CD4-positive, alpha-beta T cell treated with Interleukin-17A for 4 hours (primary cell): ENCODE results near the gene PDZD2.
"Not testable (repeated sequence)": the region's sequence is repeated elsewhere in the genome, so short reads cannot be mapped to it uniquely, and the experiment has no call there.

ENCODE experiments used
- DNase-seq: peaks from one replicate; pipeline ENCODE4 v3.0.0-alpha.2; 2020; ENCODE audit warnings: mixed read lengths

The PDZD2 gene

GRCh38 chr5:31741496-31741895 is 102.6 kb downstream of the PDZD2 start:
- no peak for DNase-seq

DNA sequence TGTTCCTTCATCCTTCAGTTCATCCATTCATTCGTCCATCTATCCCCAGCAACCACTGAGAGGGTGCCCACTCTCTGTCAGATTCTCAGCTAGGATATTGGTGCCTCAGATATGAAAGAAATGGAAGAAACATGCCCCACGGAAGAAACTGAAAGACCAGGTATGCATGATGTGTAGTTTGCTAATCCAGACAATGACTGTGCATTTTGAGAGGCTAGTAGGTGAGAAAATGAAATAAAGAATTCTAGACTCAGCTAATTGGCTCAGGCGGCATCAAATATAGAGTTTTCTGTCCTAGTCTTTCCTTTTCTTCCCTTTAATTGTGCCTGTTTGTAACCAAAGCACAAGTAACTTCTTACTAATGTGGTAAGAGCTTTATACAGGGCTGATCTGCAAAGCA is 104.7 kb downstream of the PDZD2 start:
- DNase-seq, result no peak

- no peak for DNase-seq
Measured at GRCh38 chr5:31748458-31749172, 109.7 kb downstream of the PDZD2 start.

- no peak for DNase-seq
Measured at GRCh38 chr5:31750215-31750614, 111.3 kb downstream of the PDZD2 start.

GRCh38 chr5:31751610-31752009 is 112.7 kb downstream of the PDZD2 start:
- DNase-seq, result no peak

- DNase-seq, result no peak
Measured at GRCh38 chr5:31753700-31754357, 114.9 kb downstream of the PDZD2 start.

DNA sequence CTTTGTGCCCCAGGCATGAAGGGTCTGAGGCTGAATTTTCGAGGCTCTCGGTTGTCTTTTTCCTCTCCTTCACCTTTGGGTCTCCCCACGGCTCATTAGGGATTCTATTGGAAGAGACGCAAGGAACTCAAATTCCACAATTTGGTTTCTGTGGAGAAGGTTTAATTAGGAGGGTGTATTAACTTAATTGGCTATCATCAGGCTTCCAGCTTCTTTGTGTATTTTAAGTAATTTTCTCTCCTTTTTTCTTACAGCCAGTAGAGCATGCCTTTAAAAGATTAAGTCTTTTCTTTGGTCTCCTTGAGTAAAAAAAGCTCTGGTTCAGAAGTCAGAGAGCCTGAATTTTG is 115.4 kb downstream of the PDZD2 start:
- no peak for DNase-seq

GRCh38 chr5:31754741-31755675 is 116.1 kb downstream of the PDZD2 start:
- no peak for DNase-seq

DNA sequence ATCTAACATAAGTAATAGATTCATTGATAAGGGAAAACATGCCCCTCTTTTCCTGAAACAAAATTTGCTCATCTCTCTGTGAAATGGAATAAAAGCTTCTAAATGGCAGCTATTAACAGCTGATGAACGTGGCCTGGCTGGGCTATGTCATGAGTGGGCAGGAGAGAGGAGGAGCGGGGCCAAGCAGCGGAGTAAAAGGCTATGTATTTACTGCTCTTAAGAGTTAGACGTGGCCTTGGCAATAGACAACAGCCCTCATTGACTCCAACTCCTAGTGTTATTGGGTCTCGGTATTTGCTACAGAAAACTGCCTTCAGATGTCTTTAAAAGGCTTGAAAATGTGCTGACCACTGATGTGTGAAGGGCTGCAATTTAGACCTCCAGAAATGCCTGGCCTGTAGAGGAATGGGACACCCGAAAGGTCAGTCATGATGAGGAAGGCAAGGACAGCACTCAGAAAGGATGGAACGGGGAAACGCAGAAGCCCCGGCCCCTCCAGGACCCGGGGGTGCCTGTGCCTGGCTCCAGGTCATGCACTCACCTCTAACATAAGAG is 116.8 kb downstream of the PDZD2 start:
- no peak for DNase-seq

DNA sequence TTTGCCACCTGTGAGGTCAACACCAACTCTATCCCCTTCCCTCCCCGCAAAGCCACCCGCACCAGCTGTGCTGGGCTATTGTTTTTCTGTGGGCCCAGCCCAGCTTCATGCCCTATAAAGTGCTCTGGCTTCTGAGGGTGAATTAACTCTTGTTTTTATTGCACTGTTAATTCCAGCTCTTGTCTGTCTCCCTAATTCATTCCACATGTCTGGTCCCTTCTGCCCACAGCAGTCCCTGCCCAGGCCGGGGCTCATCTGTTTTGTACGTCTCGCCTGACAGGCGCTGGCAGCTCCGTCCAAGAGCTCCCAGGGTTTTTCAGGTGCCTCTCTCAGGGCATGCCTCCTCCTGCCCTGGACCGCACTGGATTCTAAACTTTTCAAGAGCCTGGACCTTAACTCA is 118.9 kb downstream of the PDZD2 start:
- DNase-seq, result no peak

- no peak for DNase-seq
Measured at GRCh38 chr5:31758803-31759425, 120.0 kb downstream of the PDZD2 start.

- DNase-seq, result no peak
Measured at GRCh38 chr5:31759925-31760324, 121.0 kb downstream of the PDZD2 start.

DNA sequence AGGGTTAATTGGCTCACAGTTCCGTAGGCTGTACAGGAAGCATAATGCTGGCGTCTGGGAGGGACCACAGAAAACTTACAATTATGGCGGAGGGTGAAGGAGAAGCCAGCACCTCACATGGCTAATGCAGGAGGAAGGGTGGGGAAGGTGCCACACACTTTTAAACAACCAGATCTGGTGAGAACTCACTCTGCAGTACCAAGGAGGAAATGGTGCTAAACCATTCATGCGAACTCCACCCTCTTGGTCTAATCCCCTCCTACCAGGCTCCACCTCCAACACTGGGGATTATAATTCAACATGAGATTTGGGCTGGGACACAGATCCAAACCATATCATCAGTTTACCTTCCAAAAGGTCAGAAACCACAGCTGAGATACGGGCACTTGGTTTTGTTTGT is 122.9 kb downstream of the PDZD2 start:
- no peak for DNase-seq

- no peak for DNase-seq
Measured at GRCh38 chr5:31763424-31763823, 124.5 kb downstream of the PDZD2 start.

- DNase-seq, result not testable (repeated sequence)
Measured at GRCh38 chr5:31764687-31765086, 125.8 kb downstream of the PDZD2 start.

DNA sequence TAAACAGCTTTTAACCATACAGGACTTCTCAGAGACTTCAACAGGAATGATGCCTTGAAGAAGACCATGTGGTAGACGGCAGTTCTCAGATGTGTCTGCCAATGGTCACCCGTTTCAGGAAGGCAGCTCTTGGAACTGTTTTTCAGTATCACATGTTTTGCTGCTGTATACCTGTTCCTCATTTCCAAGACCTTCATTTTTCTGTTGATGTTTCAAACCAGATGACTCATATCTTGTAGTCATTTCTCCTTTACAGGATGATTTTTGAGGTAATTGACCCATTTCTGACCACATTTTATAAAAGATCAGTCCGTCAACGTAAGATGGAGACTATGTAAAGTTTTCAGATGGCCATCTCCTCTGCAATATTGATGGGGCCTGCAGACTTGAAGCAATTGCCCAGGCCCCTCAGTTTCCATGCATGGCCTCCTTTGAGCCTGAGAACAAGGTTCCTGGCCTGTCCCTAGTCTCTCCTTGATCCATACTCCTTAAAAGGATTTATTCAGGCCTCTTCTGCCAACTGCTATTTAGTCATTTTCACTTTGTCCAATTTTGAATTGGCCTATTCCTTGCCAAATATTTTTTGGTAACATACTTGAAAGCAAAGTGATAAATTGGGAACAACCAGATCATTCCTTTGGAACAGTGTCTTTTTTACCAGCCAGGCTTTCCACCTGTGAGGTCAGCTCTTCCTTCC is 128.6 kb downstream of the PDZD2 start:
- DNase-seq, result no peak

- no peak for DNase-seq
Measured at GRCh38 chr5:31768046-31768445, 129.1 kb downstream of the PDZD2 start.

- DNase-seq, result no peak
Measured at GRCh38 chr5:31768784-31769183, 129.9 kb downstream of the PDZD2 start.

- DNase-seq, result no peak
Measured at GRCh38 chr5:31769530-31769929, 130.6 kb downstream of the PDZD2 start.

DNA sequence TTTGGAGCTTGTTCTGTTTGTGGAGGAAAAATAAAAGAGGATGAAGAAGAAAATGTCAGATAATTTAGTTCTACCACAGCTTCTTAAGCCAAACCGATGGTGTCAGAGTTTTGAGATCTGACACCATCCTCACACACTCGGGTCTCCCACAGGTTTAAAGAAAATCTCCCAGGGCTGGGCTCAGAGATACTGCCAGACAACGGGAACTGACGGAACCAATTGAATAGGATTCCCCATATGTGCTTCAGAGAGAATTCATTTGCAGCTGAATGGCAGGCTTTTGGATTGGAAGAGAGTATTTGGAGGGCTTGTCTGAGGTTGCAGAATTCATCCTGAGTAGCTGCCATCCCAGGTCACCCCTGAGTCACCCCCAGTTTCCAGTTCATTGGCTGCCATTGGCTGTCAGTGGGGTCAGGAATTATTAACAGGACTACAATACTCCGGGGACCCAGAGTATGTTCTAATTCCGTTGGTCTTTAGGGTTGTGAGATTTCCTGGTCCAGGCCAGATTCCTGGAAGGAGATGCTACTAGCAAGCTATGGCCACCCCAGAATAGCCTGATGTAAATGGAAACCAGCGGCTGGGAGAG is 131.3 kb downstream of the PDZD2 start:
- no peak for DNase-seq

DNA sequence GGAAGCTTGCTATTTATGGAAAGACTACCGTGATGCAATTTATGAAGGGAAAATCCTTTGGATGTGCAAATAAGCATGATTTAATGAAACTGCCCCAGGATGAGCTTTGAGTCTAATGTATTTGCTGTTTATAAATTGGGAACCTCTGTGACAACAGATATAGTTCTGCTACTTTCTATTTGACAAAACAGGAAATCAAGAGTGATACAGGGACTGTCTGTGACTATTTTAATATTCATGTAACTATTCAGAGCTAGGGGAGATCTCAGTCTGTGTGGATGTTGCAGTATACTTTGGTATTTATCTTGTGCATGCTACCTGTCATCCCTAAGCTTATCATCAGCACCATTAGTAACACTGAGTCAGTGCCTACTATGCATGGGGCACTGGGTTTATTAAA is 132.1 kb downstream of the PDZD2 start:
- DNase-seq, result no peak

- DNase-seq, result no peak
Measured at GRCh38 chr5:31771500-31771899, 132.6 kb downstream of the PDZD2 start.
